GM18868 (cell line): Measurements from ENCODE around the gene EEF1A2.
A peak's percentile ranks its signal among the peaks of the same experiment; 100 is the strongest.

Source experiments
- ATAC-seq: cut with Tn5 transposase; IDR thresholded peaks from one replicate; pipeline ENCODE4 v1.9.1; 2021; ENCODE audit warnings: mild to moderate bottlenecking, moderate library complexity; ENCODE audit not compliant: unreplicated experiment

The EEF1A2 gene

GRCh38 chr20:63537525-63538203, 38.8 kb upstream of the EEF1A2 start:
- peak; percentile 85 for ATAC-seq

DNA sequence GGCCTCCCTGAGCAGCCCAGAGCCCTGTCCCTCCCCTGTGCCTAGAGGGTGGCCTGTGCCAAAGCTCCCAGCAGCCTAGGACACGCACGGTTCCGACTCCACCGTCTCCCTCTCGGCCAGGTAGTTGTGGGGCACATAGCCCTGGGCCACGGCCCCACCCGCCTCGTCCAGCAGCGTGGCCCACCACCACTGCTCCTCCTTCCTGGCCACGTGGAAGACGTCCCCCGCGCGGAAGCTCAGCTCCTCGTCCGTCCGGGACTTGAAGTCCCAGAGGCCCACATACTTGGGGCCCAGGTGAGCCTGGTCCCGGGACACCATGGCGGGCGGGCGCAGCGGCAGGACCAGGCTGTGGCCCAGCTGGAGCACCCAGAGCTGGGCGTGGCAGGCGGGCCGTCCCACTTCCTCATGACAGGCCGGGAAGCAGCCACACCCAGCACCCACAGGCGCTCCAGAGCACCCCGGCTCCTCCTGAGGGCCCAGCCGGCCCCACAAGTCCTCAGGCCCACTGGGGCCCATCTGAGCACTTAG, 38.2 kb upstream of the EEF1A2 start, which contains the start of gene PTK6:
Gene PTK6, minus strand, starts transcription at position 380 of the 528 bp plus-strand sequence. Its CDS starts 62 bp downstream, at position 318.
- ATAC-seq = no peak

- no peak for ATAC-seq
Observed at GRCh38 chr20:63536241-63536977, 37.5 kb upstream of the EEF1A2 start.

DNA sequence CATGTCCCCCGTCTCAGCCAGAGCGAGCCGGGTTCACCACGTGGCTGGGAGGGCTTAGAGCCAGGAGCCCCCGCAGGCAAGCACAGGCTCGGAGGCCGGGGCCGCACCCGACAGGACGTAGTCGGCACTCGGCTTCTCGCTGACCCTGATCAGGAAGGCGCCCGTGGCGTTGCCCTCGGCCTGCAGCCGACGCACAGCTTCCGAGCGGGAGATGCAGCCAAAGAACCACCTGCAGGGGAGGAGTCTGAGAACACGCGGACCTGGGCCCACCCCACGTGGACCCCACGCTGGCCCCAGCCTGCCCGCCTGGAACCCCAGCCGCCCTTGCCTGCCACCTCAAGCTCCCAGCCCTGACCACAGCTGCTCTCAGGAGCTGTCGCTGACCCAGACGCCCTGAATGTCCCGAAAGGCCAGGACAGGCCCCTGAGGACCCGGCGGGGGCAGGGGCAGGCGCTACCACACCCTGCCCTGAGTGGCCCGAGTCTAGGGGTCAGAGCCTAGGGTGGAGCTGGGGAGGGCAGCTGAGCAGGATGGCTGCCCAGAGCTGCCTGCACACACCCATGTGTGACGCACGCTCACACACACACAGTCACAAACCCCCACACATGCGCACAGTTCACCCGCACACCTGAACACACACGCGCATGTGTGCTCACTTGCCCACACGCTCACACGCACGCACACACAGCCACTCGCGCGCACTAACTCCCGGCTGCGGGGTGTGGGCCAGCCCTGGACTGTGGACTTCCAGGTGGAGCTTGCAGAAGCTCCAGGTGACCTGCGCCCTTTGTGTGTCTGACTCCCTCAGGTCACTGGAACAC, 36.2 kb upstream of the EEF1A2 start:
- no peak for ATAC-seq

GRCh38 chr20:63534427-63534830, 35.5 kb upstream of the EEF1A2 start:
- no peak for ATAC-seq

DNA sequence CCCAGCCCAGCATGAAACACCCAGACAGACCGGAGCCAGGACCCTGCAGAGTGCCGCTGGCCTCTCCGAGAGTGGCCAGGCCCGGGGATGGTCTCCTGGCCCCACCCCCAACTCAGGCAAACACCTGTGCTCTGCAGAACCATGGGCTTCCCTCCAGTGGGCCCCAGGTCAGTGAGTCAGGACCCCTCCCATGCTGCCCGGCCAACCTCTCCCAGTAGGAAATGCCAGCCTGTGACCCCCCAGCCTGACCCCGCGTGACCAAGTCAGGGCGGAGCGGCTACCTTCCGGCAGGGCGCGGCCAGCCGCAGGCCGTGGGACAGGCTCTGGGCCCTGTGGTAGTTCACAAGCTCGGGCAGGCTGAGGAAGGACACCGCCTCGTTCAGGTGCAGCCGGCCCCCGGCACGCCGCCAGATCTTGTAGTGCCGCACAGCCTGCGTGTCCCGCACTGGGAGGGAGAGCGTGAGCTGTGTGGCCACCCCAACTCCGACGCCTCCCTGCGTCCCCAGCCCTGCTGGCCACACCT, 35.0 kb upstream of the EEF1A2 start:
- ATAC-seq = no peak

GRCh38 chr20:63533388-63533787, 34.5 kb upstream of the EEF1A2 start:
- ATAC-seq = no peak

DNA sequence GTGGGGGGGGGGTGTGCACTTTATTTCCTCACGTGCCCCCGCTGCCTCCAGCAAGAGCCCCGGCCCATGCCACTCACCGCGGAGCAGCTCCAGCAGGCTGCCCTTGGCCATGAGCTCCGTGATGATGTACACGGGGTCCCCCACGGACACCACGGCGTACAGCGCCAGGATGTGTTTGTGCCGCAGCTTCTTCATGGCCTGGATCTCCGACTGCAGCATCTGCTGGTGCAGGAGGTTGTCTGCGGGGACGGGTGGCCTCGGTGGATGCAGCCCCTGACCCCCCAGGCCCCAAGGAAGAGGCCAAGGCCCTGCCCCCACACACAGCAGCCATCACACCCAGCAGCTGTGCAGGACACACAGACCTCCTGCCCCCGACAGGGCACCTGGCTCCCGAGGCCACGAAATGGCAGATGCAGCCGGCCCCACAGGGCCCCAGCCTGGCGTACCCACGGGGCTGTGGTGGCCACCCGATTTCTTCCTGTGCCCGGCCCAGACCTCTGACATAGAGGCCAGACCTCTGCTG, 33.6 kb upstream of the EEF1A2 start:
- no peak for ATAC-seq

- ATAC-seq = no peak
Observed at GRCh38 chr20:63531686-63532448, 33.0 kb upstream of the EEF1A2 start.

- ATAC-seq = no peak
Observed at GRCh38 chr20:63530788-63531160, 31.9 kb upstream of the EEF1A2 start.

GRCh38 chr20:63529861-63530787, 31.2 kb upstream of the EEF1A2 start:
- no peak for ATAC-seq

GRCh38 chr20:63529180-63529860, 30.4 kb upstream of the EEF1A2 start:
- ATAC-seq = no peak

DNA sequence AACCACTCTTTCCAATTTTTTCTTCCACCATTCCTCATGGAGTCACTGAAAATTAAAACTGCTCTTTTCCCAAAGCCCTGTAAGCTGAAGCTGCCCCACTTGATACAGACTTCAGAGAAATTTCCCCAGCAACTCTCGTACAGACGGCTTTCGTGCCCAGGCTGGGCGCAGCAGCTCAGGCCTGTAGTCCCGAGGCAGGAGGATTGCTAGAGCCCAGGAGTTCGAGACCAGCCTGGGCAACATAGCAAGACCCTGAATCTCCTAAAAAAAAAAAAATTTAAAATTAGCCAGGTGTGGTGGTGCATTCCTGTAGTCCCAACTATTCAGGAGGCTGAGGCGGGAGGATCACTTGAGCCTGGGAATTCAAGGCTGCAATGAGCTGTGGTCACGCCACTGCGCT, 28.3 kb upstream of the EEF1A2 start:
- ATAC-seq = no peak

- ATAC-seq = no peak
Observed at GRCh38 chr20:63525971-63526370, 27.1 kb upstream of the EEF1A2 start.

- no peak for ATAC-seq
Observed at GRCh38 chr20:63525185-63525584, 26.3 kb upstream of the EEF1A2 start.

DNA sequence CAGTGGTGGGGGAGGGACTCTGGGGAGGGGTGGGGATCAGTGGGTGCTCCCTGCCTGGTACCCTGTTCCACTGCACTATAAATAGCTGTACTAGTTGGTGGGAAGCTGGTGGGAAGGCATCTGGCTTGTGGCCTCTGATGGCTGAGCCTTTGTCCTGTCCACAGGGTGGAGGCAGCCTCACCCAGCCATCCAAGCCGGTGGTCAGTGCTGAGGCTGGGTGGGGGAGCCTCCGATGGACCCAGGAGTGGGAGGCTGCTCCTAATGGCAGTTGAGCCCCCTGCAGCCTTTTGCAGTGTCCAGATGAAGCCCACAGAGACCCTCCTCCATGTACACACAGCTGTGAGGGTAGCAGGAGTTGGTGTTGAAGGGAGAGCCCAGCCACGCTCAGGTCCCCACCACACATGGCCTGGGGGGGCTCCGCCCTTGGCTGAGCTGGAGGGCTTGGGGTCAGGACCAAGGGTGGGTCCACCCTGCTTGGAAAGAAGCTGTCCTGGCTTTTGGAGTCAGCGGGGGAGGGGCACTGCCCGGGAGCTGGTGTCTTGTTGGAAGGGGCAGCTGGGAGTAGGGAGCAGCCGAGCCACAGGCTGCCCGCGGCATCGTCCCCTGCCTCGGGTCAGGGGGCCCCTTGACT, 24.2 kb upstream of the EEF1A2 start:
- no peak for ATAC-seq

DNA sequence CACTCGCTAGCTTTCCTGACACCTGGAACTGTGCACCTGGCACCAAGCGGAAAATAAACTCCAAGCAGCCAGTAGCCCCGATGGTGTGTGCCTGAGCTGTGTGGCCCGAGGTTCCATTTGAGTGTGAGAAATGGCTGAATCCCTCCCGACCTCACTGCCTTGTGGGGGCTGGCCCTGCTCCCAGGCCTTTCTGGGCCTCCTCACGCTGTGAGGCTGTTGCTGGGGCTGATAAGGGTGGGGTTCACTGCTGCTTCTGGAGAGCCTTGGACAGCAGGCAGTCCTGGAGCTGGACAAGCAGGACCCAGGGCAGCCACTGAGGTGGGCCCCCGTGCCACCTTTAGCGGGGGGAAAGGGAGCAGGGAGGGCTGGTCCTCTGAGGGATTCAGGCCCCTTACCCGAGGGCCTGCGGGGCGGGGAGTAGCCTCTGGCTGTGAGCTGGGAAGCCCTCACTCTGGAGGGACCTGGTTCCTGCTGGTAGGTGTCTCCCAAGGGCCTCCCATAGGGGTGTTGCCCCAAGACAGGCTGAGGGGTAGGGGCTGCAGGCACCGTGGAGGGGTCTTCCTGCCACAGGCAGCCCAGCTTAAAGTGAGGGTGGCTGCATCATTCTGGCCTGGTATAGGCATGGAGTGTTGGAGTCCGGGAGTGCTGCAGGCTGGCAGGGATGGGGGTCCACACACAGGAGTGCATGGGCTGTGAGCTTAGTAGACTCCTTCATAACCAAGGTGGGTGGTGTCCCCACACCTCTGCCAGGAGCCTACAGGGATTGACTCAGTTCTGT, 23.4 kb upstream of the EEF1A2 start:
- ATAC-seq = no peak
